Left hindlimb (tissue), 1 donor: ENCODE data around the gene TIGIT.

Experiments
- DNase-seq: peaks from one replicate; pipeline ENCODE4 v3.0.0-alpha.2; 2018

The TIGIT gene

GRCh38 chr3:114313426-114313825 lies 19.6 kb downstream of the TIGIT start:
- DNase-seq = no peak

- no peak for DNase-seq
Observed at GRCh38 chr3:114314282-114314681, 20.5 kb downstream of the TIGIT start.

GRCh38 chr3:114318295-114318694 lies 24.5 kb downstream of the TIGIT start:
- no peak for DNase-seq

- DNase-seq = no peak
Observed at GRCh38 chr3:114319453-114319852, 25.6 kb downstream of the TIGIT start.

GRCh38 chr3:114320246-114320645 lies 26.4 kb downstream of the TIGIT start:
- DNase-seq = no peak

GRCh38 chr3:114323546-114324254 lies 29.9 kb downstream of the TIGIT start:
- DNase-seq = no peak

GRCh38 chr3:114327665-114328064 lies 33.8 kb downstream of the TIGIT start:
- no peak for DNase-seq

- DNase-seq = no peak
Observed at GRCh38 chr3:114328345-114328744, 34.5 kb downstream of the TIGIT start.

- no peak for DNase-seq
Observed at GRCh38 chr3:114329823-114330222, 36.0 kb downstream of the TIGIT start.

GRCh38 chr3:114331007-114331406 lies 37.2 kb downstream of the TIGIT start:
- no peak for DNase-seq

GRCh38 chr3:114331710-114332109 lies 37.9 kb downstream of the TIGIT start:
- no peak for DNase-seq

- DNase-seq = no peak
Observed at GRCh38 chr3:114332342-114333179, 38.7 kb downstream of the TIGIT start.

GRCh38 chr3:114333180-114333922 lies 39.5 kb downstream of the TIGIT start:
- DNase-seq = no peak

- no peak for DNase-seq
Observed at GRCh38 chr3:114333923-114334240, 40.1 kb downstream of the TIGIT start.

- DNase-seq = no peak
Observed at GRCh38 chr3:114336122-114336697, 42.4 kb downstream of the TIGIT start.

GRCh38 chr3:114336857-114337256 lies 43.0 kb downstream of the TIGIT start:
- no peak for DNase-seq

- no peak for DNase-seq
Observed at GRCh38 chr3:114338651-114339357, 45.0 kb downstream of the TIGIT start.

- DNase-seq = no peak
Observed at GRCh38 chr3:114344492-114344891, 50.7 kb downstream of the TIGIT start.

GRCh38 chr3:114350271-114350670 lies 56.4 kb downstream of the TIGIT start:
- DNase-seq = no peak

- DNase-seq = no peak
Observed at GRCh38 chr3:114350690-114351089, 56.9 kb downstream of the TIGIT start.

GRCh38 chr3:114351123-114351821 lies 57.4 kb downstream of the TIGIT start:
- DNase-seq = no peak

- DNase-seq = no peak
Observed at GRCh38 chr3:114351822-114352145, 58.0 kb downstream of the TIGIT start.
